Bone marrow (tissue), 2 donors: Measurements from ENCODE around the gene CLIP2.
"Not testable (repeated sequence)": the region's sequence is repeated elsewhere in the genome, so short reads cannot be mapped to it uniquely, and the experiment has no call there.

Source experiments
- DNase-seq, 2 donors: peaks; one replicate each; lab custom pipeline; 2025; lab: John Stamatoyannopoulos, UW

CLIP2 gene

DNA sequence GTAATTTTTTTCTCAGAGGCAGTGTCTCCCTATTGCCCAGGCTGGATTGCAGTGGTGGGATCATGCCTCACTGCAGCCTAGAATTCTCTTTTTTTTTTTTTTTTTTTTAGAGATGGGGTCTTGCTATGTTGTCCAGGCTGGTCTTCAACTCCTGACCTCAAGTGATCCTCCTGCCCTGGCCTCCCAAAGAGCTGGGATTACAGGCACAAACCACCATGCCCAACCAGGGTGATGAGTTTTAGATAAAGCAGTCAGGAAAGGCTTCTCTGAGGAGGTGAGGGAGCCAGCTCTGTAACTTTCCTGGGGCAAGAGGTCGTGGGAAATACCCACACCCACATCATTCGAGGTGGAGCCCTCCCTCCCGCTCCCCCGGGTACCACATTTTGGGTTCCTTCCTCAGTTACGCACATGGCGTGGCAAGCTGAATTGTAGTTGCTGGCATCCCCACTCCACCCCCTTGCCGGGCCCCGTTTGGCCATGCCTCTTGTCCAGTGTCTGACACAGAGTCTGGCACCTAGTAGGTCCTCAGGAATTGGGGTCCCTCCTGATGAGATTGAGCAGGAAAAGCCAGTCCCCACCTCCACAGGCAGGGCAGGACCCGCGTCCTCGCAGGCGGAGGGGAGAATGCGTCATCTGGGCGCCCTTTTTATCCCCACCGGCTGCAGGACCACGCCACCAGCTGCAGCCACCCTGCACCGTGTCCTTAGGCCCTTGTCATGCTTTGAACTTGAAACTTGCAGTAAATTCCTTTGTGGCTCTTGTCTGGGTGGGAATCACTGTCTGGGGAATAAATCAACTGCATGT, 43.4 kb downstream of the CLIP2 start:
- no peak for DNase-seq

DNA sequence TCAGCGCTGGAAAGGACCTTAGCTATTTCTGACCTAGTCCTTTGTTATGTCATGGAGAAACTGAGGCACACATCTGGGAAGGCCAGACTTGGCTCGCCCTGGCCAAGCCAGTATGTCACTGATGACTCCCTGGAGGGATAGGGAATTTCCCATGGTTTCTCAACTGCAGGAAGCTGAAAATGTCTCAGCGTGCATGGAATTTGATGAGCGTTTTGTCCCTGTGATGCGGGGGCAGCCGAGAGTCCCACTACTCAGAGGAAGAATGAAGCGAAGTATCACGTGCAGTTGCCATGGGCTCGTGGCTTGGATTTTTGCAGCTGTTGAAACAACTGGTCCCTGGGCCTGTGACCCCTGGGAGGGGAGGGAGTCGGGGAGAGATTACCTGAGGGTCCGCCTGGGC, 44.8 kb downstream of the CLIP2 start:
- DNase-seq: no peak

DNA sequence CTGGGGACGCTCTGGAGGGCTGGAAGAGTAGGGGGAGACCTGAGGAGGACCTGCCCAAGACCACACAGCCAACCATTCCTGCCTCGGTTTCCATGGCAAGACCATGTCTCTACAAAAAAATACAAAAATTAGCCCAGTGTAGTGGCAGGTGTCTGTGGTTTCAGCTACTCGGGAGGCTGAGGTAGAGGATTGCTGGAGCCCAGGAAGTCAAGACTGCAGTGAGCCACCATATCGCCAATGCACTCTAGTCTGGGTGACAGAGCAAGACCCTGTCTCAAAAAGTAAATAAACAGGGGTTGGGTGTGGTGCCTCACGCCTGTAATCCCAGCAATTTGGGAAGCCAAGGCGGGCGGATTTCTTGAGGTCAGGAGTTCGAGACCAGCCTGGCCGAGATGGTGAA, 48.7 kb downstream of the CLIP2 start:
- DNase-seq: no peak

DNA sequence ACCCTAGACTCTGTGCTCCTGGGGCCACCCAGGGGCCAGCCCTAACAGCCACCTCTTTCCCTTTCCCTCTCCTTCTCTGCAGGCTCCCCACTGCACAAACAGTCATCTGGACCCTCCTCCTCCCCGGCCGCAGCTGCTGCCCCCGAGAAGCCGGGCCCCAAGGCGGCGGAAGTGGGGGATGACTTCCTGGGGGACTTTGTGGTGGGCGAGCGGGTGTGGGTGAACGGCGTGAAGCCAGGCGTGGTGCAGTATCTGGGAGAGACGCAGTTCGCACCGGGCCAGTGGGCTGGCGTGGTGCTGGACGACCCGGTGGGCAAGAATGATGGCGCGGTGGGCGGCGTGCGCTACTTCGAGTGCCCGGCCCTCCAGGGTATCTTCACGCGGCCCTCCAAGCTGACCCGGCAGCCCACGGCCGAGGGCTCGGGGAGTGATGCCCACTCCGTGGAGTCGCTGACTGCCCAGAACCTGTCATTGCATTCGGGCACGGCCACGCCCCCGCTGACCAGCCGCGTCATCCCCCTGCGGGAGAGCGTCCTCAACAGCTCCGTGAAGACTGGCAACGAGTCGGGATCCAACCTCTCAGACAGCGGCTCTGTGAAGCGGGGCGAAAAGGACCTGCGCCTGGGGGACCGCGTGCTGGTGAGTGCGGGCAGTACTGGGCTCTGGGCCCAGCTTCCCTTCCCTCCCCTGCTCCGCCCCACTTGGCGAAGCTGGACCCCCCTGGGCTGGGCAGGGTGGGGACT, 49.3 kb downstream of the CLIP2 start:
- no peak for DNase-seq

DNA sequence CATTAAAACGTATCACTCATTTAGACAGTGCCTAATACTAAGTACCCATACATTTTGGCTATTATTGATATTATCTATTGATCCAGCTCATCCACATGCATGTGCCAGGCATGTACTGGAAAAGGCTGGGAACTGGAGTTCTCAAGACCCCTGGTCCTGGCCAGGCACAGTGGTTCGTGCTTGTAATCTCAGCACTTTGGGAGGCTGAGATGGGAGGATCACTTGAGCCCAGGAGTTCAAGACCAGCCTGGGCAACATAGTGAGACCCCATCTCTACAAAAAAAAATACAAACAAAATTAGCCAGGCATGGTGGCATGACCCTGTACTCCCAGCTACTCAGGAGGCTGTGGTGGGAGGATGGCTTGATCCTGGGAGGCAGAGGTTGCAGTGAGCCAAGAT, 50.4 kb downstream of the CLIP2 start:
- DNase-seq: not testable (repeated sequence)

DNA sequence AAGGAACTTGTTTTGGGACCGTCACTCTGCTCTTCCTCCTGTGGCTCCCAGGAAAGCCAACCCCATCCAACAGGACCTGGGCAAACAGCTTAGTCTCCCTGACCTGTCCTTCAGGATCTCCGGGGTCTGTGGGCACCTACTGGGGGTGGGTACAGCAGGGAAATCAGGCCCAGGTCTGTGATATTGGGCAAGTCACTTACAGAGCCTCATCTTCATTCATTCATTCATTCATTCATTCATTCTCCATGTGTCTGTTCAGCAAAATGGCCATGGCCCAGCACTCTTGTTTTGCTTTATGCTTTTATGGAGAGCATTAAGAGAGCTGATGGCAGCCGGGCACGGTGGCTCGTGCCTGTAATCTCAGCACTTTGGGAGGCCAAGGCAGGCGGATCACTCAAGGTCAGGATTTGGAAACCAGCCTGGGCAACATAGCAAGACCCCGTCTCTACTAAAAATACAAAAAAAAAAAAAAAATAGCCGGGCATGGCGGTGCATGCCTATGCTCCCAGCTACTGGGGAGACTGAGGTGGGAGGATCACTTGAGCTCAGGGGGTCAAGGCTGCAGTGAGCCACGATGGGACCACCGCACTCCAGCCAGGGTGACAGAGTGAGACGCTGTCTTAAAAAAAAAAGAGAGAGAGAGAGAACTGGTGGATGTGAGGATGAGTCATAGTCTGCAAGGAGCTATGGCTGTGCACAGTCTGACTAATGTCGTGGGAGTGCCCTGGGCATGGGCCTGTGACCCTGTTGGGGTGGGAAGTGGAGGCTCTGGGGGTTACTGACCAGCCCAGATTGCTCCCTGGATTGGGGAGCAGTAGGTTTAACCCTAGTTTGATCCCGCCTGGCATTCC, 54.3 kb downstream of the CLIP2 start:
- peak; percentile 4 to 59 for DNase-seq

DNA sequence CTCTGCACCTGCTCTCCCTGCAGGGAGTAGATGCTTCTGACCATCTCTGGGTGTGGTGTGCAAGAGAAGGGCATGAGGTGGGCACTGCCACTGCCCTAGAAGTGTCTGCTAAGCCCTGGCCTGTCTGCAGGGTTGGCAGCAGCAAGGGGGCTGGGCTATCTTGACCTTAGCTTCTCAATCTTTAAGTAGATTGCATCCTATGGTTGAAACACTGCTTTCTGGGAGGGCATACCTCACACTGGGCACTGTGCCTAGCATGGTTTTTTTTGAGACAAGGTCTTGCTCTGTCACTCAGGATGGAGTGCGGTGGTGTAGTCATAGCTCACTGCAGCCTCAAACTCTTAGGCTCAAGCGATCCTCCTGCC, 54.9 kb downstream of the CLIP2 start:
- no peak for DNase-seq

DNA sequence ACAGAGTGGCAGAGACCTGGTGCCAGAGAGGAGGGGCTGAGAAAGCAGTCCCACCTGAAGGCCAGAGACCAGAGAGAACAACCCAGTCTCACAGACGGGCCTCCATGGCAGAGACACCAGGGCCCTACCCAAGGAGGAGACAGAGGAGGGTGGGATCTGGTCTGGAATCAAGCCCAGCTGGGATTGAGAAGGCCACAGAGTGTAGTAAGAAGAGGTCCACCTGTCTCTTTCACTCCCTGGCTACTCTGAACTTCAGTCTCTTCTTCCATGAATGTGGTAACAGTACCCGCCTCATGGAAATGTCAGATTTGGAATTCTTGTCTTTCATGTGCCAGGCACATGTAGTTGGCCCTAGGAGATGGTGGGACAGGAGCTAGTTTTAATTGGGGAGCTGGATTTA, 55.6 kb downstream of the CLIP2 start:
- DNase-seq: no peak

DNA sequence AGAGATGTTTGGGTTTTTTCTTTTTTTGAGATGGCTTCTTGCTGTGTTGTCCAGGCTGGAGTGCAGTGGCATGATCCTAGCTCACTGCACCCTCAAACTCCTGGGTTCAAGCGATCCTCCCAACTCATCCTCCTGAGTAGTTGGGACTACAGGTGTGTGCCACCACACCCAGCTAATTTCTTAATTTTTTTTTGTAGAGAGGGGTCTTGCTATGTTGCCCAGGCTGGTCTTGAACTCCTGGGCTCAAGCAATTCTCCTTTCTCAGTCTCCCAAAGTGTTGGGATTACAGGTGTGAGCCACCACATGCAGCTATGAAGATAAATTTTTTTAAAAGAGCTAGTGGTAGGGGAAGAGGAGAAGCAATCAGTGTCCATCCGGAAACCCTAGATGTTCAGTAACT, 56.8 kb downstream of the CLIP2 start:
- DNase-seq: no peak

DNA sequence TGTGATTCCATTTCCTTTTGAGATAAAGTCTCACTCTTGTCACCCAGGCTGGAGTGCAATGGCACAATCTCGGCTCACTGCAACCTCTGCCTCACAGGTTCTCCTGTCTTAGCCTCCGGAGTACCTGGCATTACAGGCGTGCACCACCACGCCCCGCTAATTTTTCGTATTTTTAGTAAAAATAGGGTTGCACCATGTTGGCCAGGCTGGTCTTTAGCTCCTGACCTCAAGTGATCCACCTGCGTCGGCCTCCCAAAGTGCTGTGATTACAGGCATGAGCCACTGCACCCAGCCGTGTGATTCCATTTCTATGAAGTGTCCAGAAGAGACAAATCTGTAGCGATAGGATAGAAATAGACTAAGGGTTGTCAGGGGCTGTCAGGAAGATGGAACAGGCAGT, 60.4 kb downstream of the CLIP2 start:
- DNase-seq: no peak

DNA sequence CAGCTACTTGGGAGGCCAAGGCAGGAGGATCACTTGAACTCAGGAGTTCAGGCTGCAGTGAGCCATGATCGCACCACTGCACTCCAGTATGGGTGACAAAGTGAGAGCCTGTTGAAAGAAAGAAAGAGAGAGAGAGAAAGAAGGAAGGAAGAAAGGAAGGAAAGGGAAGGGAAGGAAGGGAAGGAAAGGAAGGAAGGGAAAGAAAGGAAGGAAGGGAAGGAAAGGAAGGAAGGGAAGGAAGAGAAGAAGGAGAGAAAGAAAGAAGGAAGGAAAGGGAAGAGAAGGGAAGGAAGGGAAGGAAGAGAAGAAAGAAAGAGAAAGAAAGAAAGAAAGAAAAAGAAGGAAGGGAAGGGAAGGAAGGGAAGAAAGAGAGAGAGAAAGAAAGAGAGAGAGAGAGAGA, 61.5 kb downstream of the CLIP2 start:
- DNase-seq: no peak

DNA sequence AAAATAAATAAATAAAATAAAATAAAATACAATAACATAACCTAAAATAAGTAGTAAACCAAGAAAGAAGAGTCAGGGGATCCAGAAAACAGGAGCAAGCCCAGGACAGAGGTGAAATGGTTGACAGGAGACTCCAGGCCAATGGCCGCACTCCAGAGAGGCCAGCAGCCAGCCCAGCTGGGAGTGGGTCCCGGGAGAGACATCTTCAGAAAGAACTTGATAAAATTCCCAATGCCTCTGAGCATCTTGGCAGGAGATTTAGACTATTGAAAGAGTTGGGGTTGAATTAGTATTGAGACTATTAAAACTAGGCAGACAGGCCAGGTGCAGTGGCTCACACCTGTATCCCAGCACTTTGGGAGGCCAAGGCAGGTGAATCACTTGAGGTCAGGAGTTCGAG, 62.6 kb downstream of the CLIP2 start:
- no peak for DNase-seq

DNA sequence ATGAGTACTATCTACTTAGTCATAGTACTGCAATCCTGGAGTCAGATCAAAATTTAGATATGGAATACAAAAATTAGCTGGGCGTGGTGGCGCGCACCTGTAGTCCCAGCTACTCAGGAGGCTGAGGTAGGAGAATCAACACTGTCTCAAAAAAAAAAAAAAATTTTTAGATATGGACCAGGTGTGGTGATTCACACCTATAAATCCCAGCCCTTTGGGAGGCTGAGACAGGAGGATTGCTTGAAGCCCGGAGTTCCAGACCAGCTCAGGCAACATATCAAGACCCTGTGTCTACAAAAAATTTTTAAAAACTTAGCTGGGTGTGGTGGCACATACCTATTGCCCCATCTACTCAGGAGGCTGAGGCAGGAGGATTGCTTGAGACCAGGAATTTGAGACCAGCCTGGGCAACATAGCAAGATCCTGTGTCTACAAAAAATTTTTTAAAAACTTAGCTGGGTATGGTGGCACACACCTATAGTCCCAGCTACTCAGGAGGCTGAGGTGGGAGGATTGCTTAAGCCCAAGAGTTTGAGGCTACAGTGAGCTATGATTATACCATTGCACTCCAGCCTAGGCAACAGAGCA, 63.4 kb downstream of the CLIP2 start:
- DNase-seq: not testable (repeated sequence)

DNA sequence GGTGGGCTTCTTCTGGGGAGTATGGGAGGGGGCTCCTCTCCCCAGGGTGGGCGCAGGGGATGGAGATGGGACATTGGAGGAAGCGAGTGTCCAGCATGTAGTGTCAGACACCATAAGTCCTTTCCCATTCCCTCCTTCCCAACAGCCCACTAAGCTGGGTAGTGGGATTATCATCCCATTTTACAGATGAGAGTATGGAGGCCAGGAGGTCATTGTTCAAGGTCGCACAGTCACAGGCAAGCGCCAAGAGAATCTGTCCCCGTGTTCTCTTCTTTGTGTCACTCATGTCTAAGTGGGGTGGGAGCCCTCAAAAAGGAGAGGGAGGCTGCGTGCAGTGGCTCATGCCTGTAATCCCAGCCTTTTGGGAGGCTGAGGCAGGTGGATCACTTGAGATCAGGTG, 64.8 kb downstream of the CLIP2 start:
- DNase-seq: no peak

DNA sequence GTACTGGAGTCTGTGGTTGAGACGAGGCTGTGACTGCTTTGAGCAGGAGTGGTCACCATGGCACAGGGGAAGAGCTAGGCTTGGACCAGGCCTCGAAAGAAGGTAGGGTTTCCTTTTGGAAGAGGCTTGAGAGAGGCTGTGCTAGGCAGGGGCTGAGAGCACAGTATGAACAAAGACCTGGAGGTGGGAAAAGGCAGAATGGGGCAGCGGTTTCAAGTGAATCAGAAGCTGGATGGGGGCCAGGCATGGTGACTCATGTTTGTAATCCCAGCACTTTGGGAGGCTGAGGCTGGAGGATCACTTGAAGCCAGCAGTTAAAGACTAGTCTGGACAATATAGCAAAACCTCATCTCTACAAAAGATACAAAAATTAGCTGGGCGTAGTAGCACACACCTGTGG, 65.9 kb downstream of the CLIP2 start:
- DNase-seq: peak; percentile 15 to 25

DNA sequence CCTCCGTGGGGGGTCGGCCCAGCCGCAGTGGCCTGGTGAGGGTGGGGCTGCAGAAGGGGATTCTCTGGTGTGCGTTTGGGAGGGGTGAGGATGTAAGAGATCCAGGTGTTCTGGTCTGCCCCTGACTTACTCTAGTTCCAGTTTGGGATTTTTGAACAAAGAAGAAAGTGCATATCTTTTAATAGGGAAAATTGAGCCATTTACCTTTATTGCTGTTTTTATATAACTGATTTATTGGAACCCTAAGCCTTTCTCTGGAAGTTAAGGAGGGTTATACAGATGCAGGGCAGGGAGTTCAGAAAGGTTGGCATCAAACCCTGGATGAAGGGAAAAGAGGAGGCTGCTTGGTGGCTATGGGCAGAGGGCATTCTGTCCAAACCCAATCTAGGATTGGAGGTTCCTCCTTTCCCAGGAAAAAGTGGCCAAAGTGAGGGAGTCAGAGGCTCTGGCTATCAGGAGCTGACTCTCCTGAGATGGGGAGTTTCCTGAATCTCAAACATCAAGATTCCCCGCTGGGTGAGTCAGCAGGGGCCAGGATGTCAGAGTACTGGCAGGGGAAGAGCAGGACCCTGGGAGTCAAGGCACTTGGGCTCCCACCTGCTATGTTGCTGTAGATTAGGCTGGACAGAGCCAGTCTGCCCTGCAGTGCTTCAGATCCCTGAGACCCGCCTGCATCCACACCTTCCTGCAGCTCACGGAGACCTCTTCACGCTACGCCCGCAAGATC, 67.5 kb downstream of the CLIP2 start:
- no peak for DNase-seq

DNA sequence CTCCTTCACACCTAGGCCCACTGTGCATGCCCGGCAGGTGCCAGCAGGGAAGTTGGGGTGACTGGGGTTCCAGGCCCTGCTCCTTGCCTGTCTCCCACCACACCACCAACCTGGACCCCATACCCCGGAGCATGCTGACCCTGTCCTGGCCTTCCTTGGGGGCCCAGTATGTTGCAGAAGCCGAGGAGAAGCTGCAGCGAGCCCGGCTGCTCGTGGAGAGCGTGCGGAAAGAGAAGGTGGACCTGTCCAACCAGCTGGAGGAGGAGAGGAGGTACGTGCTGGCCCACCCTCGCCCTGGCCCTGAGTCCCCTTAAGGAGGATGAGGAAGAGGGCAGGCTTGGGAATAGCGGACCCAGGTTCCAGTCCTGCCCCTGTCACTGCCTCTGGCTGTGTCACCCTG, 70.8 kb downstream of the CLIP2 start:
- no peak for DNase-seq

DNA sequence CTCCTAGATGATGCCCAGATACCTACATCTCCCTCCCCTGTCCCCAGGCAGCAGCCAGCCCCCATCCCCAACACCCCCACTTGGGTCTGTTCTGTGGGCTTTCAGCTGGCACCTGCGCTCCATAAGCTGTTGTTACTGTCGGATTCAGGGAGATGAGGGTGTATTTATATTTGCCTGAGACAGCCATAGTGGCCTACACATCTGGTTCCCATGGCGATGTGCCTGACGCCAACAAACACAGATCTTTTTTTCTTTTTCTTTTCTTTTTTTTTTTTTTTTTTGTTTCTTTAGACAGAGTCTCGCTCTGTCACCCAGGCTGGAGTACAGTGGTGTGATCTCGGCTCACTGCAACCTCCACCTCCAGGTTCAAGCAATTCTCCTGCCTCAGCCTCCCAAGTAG, 73.1 kb downstream of the CLIP2 start:
- DNase-seq: no peak

DNA sequence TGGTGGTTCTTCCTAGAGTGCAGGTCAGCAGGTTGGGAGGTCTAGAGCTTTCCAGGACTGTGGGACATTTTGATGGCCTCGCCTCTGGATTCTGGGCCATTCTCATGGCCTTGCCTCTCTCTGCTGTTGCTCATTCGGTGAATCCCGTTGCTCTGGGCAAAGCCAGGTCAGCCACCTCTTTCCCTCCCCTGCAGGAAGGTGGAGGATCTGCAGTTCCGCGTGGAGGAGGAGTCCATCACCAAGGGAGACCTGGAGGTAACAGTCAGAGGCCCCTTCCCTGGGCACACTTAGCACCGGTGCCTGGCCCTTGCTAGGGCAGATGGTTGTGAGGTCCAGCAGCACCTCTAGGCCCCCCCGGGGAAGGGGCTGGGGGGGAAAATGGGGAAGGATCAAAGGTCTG, 74.9 kb downstream of the CLIP2 start:
- DNase-seq: no peak

DNA sequence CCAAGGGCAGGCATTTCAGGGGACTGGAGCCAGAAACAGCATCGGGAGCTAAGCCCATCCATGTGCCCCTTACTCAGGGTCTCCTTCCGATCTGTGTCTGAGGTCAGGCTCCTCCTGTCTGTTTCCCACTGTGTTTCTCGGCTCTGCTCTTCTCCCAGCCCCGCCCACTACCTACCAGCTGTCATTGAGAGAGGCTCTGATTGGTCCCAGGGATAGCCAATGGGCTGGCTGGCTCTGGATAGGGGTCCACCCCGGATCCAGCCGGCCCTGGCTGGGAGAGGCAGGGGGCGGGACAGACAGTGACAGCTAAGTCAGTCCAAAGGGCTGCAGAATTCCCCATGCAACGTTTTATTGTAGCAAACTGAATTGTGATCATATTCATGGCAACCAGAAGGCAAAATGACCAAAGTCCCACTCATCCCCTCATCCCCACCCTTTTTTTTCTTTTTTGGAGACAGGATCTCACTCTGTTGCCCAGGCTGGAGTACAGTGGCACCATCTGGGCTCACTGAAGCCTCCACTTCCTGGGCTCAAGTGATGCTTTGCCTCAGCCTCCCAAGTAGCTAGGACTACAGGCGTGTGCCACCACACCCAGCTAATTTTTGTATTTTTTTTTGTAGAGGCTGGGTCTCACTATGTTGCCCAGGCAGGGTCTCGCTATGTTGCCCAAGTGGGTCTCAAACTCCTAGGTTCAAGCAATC, 76.3 kb downstream of the CLIP2 start:
- no peak for DNase-seq
